Eye (tissue), 1 donor: ENCODE results near the gene PIEZO1.
"Not testable (repeated sequence)": the region's sequence is repeated elsewhere in the genome, so short reads cannot be mapped to it uniquely, and the experiment has no call there.

Experiments used
- DNase-seq: peaks from one replicate; pipeline ENCODE4 v3.0.0-alpha.2; 2015

PIEZO1 gene, protein sequence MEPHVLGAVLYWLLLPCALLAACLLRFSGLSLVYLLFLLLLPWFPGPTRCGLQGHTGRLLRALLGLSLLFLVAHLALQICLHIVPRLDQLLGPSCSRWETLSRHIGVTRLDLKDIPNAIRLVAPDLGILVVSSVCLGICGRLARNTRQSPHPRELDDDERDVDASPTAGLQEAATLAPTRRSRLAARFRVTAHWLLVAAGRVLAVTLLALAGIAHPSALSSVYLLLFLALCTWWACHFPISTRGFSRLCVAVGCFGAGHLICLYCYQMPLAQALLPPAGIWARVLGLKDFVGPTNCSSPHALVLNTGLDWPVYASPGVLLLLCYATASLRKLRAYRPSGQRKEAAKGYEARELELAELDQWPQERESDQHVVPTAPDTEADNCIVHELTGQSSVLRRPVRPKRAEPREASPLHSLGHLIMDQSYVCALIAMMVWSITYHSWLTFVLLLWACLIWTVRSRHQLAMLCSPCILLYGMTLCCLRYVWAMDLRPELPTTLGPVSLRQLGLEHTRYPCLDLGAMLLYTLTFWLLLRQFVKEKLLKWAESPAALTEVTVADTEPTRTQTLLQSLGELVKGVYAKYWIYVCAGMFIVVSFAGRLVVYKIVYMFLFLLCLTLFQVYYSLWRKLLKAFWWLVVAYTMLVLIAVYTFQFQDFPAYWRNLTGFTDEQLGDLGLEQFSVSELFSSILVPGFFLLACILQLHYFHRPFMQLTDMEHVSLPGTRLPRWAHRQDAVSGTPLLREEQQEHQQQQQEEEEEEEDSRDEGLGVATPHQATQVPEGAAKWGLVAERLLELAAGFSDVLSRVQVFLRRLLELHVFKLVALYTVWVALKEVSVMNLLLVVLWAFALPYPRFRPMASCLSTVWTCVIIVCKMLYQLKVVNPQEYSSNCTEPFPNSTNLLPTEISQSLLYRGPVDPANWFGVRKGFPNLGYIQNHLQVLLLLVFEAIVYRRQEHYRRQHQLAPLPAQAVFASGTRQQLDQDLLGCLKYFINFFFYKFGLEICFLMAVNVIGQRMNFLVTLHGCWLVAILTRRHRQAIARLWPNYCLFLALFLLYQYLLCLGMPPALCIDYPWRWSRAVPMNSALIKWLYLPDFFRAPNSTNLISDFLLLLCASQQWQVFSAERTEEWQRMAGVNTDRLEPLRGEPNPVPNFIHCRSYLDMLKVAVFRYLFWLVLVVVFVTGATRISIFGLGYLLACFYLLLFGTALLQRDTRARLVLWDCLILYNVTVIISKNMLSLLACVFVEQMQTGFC (N-terminal part only)

DNA sequence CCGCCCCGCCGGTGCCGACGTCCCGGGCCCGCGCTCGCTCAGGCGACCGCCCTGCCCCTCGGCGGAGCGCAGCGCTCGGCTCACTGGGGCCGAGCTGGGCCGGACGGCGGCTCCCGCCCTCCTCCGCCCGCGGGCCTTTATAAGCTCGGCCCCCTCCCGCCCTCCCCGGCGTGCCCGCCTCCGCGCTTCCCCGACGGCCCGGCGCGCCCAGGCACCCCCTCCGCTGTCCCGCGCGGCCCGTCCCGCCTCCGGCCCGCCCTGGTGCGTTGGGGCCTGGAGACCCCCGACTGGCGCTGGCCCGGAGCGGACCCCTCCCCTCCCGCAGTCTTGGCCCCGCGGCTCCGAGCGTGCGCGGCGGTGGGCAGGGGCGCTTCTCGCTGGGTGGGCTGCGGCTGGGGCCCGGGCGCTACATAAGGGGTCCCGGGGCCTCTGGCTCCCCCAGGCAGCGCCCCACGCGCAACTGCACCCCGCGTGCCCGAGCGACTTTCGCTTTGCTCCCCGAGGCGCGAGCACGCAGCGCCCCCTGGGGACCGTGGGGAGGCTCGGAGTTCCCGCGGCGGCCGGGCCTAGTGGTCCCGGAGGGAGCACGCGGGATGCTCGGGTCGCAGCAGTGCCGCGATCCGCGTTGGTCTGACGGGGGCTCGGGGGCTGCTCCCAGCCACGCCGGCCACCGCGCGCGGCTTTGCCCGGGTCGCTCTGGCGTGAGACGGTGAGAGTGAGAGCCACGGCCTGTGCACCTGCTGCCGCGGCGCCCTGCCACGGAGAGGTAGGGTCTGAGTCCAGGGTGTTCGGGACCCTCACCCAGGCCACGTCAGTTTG is at the start of gene PIEZO1:
TSS of gene PIEZO1 (minus strand) at position 115 of the 819 bp plus-strand sequence. CDS start 256 bp downstream, outside the sequence.
- peak; percentile 75 for DNase-seq

DNA sequence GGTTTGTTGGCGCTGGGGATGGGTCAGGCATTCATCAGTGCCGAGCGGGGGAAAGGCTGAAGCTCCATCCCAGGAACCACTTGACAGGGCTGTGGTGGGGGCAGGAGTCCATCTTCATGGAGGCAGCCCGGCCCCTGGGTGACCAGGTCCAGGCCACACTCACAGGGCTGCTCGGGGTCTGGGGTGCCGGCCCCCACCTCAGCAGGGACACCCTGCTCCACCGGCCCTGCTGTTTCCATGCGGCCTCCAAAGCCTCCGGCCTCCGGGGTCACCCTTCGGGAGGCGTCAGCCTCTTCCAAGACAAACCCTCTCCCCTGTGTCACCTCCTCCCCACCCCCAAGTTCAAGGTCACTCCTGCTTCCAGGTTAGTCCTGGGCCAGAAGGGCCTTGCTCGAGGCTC is 49.6 kb upstream of the PIEZO1 start:
- no peak for DNase-seq

DNA sequence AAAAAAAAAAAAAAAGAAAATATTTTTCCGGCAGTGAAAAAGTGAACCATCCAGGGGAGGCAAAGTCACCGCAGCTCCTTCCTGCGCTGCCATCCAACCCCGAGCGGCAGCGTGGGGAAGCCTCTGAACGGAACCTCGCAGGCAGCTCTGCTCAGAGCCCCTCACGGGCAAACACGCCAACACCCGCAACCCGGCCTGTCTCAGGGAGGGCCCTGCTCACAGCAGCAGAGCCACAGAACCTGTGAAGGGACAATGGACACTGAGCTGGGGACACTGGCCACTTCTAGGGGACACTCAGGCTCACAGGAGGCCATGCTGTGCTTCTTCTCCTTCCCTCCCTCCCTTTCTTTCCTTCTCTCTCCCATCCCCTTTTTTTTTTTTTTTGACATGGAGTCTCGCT is 48.1 kb upstream of the PIEZO1 start:
- no peak for DNase-seq

DNA sequence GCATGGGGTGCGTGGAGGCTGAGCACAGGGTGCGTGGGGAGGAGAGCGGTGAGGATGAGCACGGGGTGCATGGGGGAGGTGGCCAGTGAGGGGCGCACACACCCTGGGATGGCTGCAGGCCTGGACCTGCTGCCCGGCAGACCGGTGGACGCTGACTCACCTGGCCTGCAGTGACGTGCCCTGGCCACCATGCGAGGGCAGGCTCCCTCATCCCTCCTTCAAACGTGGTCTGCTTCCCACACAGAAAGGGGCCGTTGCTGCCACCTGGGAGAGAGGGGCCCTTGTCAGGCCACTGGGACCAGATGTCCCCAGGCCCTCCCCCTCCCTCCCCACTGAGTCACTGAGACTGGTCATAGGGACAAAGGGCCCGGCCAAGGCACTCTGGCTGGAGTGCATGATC is 46.8 kb upstream of the PIEZO1 start:
- no peak for DNase-seq

DNA sequence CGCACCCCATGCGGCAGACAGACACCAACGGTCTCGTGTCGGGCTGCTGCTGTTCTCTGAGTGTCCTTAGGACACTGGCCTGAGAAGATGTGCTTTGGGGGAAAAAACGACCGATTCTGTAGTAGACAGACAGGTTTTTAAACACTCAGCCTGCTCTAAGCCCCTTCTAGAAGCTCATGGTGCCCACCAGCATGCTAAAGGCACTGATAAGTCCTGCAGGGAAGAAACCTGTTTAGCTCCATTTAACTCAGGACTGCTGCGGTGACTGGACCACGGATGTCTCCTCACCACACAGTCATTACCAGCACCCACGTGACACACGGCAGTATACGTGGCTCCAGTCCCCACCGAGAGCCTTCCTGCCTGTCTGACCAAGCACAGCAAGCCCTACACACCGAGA is 45.8 kb upstream of the PIEZO1 start:
- no peak for DNase-seq

DNA sequence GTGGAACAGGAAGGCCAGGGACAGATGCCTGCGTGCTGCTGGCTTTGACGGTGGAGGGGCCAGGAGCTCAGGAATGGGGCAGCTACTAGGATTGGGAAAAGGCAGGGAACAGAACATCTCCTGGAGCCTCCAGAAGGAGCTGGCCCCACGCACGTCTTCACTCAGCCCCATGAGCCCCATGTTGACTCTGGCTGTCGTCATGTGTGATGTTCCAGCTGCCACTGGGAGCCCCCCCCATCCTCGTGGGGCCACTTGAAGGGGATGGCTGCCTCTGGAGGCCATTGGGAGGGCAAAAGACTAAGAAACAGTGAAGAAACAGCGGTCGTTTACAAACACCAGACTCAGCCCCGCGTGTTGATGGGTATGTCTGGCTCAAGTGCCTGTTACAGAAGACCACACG is 45.2 kb upstream of the PIEZO1 start:
- no peak for DNase-seq

DNA sequence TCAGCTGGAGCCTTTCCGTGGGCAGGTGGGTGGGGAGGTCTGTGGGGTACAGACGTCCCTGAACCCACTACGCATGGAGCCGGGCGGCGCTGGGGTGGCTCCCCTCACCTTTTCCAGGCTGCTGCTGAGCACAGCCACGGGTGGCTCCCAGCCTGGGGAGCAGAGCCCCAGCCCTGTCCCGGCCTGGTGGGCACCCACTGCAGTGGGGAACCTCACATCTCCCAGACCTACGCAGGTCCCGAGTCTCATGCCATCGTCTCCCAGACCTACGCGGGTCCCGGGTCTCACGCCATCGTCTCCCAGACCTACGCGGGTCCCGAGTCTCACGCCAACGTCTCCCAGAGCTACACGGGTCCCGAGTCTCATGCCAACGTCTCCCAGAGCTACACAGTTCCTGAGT is 43.7 kb upstream of the PIEZO1 start:
- no peak for DNase-seq

DNA sequence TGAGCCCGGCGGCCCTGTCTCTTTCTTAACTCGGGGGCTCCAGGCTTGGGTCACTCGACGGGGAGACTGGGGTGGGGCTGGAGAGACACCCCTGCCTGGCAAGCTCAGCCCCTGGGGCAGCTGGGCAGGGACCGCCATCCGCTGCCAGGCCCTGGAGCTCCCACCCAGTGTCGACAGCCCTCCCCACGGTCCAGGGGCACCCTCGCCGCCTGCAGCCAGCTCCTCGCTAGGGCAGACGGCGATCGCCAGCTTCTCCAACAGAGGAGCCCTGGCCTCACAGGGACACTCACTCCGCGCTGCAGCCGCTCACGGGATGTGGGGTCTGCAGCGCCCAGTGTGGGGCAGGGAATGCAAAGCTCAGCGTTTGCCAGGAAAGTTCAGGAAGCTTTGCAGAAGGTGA is 42.7 kb upstream of the PIEZO1 start:
- DNase-seq = no peak

DNA sequence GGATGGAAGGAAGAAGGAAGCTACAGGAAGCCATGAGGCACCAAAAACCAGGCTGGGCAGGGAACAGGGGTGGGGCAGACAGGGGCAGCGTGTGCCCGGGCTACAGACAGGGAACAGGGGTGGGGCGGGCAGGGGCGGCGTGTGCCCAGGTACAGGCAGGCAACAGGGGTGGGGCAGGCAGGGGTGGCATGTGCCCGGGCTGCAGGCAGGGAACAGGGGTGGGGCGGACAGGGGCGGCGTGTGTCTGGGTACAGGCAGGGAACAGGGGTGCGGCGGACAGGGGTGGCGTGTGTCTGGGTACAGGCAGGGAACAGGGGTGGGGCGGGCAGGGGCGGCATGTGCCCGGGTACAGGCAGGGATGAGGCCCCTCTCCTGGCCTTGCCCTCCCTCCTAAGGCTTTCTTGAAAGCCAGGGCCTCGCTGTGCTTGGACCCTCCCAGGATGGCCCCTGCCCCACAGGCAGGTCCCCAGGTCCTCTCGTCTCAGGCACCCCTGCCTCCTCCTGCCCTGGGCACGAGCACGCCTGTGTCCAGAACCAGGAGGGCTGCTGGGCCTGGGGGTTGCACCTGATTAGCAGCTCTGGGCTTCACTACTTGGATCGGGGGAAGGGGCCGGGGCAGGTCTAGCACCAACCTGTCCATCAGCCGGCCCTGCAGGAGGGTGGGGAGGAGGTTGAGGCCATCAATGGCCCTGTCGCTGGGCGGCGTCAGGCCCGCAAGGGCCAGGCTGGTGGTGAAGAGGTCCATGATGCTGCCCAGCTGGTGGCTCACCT is 41.2 kb upstream of the PIEZO1 start:
- no peak for DNase-seq

DNA sequence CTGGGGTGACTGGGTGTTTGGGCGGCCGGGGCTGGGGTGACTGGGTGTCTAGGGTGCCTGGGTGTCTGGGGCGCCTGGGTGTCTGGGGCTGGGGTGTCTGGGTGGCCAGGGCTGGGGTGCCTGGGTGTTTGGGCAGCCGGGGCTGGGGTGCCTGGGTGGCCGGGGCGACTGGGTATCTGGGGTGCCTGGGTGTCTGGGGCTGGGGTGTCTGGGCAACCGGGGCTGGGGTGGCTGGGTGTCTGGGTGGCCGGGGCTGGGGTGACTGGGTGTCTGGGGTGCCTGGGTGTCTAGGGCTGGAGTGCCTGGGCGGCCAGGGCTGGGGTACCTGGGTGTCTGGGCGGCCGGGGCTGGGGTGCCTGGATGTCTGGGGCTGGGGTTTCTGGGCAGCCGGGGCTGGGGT is 40.1 kb upstream of the PIEZO1 start:
- DNase-seq = no peak

DNA sequence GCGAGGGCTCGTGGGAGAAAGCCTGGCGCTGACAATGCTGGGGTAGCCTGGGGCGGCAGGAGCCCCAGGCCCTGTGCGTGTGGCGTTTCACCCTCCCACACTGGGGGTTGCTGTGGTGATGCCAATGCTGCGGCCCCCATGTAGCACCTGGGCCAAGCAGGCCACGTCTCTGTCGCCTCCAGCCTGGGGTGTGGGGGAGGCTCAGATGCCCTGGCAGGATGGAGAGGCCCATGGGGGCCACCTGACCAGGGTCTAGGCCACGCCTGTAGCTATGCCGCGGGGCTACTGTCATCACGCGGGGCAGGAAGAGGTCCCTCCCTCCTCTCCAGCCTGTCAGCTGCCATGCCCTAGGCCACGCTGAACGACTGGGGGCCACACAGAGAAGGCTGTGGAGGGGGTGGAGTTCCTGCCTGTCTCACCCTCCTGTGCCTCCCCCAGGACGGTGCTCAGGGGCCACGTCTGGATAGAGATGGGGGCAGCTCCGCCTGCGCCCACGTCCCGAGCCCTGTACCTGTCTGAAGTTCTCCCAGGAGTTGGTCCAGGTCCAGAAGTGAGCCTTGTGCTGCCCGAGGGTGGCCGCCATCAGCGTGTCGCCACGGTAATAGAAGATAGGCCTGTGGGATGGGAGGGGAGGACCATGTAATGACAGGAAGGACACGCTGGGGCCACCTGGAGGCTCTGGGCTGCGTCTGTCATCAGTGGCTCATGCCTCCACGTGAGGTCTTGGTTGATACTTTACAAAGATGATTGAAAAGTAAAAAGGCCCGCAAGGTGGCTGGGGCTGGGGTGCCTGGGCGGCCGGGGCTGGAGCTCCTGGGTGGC is 39.4 kb upstream of the PIEZO1 start:
- DNase-seq = no peak

DNA sequence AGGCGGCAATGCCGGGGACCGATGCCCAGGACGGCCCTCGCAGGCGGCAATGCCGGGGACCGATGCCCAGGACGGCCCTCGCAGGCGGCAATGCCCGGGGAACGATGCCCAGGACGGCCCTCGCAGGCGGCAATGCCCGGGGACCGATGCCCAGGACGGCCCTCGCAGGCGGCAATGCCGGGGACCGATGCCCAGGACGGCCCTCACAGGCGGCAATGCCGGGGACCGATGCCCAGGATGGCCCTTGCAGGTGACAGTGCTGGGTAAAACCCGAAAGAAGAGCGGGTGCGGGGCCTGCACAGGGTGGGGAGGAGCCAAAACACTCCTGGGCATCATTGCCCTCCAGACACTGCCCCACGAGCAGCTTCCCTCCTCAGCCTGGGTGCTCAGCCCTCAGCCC is 38.6 kb upstream of the PIEZO1 start:
- DNase-seq = not testable (repeated sequence)

DNA sequence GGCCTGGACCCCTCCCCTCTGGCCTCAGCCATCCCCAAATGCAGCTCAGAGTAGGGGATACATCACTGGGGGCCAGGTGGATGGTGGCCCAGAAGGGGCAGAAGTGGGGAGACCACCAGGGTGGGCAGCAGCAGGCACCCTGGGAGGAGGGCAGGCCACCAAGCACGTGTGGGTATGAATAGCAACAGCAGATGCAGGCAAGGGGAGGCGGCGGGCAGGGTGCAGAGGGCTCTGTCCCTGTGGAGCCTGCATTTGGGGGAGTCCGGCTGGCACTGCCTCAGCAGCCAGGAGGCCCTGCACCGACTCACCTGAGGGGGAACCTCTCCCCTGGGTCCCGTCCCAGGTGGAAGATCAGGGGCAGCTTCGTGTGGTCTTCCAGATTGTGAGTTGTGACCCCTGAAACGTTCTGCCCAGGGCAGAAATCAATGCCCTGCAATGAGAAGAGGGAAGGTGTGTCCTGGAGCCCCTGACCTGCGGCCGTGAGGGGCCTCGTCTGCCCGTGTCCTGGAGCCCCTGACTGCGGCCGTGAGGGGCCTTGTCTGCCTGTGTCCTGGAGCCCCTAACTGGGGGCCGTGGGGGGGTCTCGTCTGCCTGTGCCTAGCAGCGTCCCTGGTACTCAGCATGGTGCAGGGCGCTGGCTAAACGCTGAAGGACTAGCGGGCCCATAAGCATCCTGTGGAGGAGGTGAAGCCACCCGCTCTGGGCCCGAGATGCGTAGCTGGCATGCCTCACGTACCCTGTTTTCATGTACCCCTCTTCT is 37.4 kb upstream of the PIEZO1 start:
- no peak for DNase-seq

DNA sequence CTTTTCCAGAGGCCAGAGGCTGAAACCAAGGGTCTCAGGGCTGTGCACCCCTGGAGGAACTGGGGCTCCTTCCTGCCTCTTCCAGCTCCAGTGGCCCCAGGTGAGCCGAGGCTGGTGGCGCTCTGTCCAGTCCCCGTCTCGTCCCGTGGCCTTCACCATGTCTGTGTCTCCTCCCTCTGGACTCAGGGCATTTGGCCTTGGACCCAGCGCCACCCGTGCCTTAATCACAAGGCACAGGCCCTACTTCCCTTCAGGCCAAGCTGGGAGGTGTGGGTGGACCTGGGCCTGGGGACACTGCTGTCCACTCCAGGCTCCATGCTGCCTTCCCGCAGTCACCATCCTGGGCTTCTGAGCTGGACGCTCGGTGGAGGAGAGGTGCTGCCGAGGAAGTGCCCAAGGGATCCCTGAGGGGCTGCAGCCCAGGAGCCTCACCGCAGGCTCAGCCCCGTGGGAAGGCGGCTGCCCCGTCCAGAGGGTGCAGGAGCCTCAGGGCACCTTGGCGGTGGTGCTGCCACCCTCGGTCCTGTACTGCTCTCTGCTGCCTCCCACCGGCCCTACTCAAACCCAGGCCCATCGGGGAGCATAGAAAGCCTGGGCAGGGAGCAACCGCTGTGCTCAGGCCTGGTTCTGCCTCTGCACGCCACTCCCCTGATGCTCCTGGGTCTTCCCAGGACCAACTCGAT is 36.3 kb upstream of the PIEZO1 start:
- no peak for DNase-seq

DNA sequence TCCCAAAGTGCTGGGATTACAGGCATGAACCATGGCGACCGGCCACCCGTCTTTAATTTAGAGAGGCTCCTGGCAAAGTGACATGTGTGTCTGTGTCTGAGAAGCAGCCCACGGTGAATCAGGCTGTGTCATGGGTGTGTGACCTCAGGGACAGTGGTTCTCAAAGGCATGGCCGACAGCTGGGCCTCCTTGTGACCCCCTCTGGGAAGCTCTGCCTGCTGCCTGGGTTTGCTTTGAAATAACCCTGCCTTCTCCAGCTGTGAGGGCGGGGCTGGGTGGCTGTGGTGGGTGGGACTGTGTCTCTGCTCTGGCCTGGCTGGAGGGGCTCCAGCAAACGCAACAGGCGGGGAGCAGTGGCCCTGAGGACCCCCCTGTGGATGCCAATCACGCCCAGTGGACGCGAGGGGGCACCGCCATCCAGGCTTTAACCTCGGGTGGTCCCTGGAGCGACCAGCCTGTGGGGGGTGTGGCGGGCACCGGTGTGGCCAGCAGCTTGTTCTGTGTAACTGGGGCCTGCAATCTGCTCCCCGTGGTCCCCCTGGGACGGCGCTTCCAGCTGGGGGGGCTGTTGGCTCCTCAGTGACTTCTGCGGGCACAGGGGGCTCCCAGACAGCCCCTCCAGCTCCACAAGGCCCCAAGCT is 35.5 kb upstream of the PIEZO1 start:
- DNase-seq = no peak

DNA sequence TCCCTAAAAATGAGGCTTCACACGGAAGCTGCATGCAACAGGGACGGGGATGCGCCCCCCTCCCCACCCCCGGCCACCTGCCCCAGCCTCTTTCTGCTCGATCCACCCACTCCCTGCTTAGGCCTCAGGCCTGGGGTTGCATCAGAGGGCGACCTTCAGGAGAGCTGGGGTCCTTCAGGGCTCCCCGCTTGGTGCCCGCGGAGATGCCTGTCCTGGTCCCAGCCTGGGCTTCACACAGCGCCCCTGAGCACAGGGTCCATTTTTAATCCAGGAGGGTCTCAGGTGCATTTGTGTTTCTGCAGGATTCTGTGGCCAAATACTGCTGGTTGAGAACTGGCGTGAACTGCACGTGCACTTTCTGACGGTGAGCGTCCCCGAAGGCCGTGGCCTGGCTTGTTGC is 34.1 kb upstream of the PIEZO1 start:
- no peak for DNase-seq

DNA sequence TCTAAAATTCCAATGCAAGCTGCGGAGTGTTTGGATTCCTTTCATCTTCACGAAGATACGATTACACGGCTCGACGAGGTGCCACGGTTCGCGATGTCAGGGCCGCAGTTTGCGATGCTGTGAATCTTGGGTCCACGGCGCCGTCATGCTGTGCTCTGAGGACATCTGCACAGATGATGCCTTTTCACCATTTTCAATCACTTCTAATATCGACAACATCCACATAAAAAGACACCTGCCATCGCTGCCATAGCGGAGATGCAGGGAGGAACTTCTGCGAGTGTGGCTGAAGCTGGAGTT is 33.5 kb upstream of the PIEZO1 start:
- DNase-seq = no peak

DNA sequence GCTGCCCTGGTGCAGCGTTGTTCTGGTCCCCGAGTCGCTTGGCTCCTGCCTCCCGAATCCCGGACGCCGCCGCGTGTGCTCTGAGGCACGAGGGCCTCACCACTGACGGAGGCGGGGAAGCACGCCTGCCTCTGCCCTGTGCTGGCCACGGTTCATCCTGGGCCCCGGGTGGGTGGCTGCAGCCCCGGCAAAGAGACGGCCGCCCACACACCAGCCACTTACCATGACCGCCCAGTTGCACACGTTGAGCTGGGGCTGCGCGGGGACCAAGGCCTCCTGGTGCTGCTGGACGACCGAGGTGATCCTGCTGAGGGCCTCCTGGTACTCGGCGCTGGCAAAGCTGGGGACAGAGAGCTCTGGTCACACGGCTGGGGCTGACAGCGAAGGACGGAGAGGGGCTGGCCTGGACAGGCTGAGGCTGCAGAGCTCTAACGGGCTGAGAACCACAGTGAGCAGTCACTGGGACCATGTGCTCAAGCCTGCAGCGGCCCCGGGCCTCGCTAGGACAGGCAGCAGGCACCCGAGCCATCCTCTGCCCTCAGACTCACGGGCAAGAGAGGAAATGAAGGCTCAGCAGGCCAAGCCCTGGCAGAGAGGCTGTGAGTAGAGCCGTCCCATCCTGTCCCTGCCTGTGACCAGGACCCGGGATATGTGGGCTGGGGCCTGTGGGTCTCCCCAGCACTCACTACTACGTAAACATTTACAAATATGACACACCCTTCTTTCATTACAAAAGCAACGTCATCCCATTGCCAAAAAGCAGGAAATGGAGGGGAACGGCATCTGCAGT is 33.0 kb upstream of the PIEZO1 start:
- no peak for DNase-seq
